Activated B cell treated with CpG ODN at 0.5 μM for 24 hours (primary cell): ENCODE data around the gene CLCN3. TPM values are rescaled to one million over a fixed set of nuclear protein-coding genes. Genes with fewer than 3 reads are reported as not detected.

Experiments used
- ATAC-seq: fragments of 200-7000 bp; cut with Tn5 transposase; one replicate; pipeline ENCODE4 v1.10.0; 2021; ENCODE audit warnings: low read depth, mild to moderate bottlenecking, moderate library complexity
- CTCF ChIA-PET: fragments of 350-600 bp; sonication (Branson Sonifier 250); formaldehyde crosslinking; loops from one replicate; lab custom pipeline; 2021; ENCODE audit warnings: antibody characterized with exemption; lab: Charles Lee
- POLR2A ChIA-PET: fragments of 350-600 bp; sonication (Branson Sonifier 250); formaldehyde crosslinking; loops from one replicate; lab custom pipeline; 2021; ENCODE audit warnings: antibody characterized with exemption; lab: Charles Lee
- DNase-seq: peaks from one replicate; pipeline ENCODE4 v3.0.0; 2022
- H3K27ac Mint-ChIP-seq: one replicate; pipeline ENCODE4 v1.8.0; 2020; ENCODE audit warnings: mixed read lengths
- H3K27me3 Mint-ChIP-seq: one replicate; pipeline ENCODE4 v1.8.0; 2021; ENCODE audit warnings: mixed read lengths
- H3K36me3 Mint-ChIP-seq: one replicate; pipeline ENCODE4 v1.8.0; 2021; ENCODE audit warnings: low read depth, mixed read lengths
- H3K4me1 Mint-ChIP-seq: one replicate; pipeline ENCODE4 v1.8.0; 2021; ENCODE audit warnings: mixed read lengths
- H3K4me3 Mint-ChIP-seq: one replicate; pipeline ENCODE4 v1.8.0; 2020; ENCODE audit warnings: mild to moderate bottlenecking, mixed read lengths
- H3K9me3 Mint-ChIP-seq: one replicate; pipeline ENCODE4 v1.8.0; 2020; ENCODE audit warnings: mixed read lengths
- CTCF ChIP-seq: fragments of 200-600 bp; IDR thresholded peaks from one replicate; pipeline ENCODE4 v1.8.0; 2022; ENCODE audit warnings: antibody characterized with exemption, mild to moderate bottlenecking
- intact Hi-C: fragments of 100-400 bp; cut with micrococcal nuclease; formaldehyde crosslinking; loops from one replicate; pipeline ENCODE4 v1.15.1; 2024
- total RNA-seq: library from RNA; stranded (reverse); gene quantifications from 2 replicates; pipeline ENCODE4 v1.2.3, GENCODE V29; 2022

CLCN3 gene
- total RNA-seq, 1 donor from 2014 or later: 28.6 TPM

- no peaks in the 10 kb centered on the region for H3K9me3 Mint-ChIP-seq
- ChIA-PET CTCF (no interaction called here), POLR2A (no interaction called here)
- H3K4me3 Mint-ChIP-seq: no peak overlapping the region
- no peak overlapping the region for H3K27ac Mint-ChIP-seq
- TF ChIP-seq CTCF: no peak
- H3K4me1 Mint-ChIP-seq: no peaks in the 10 kb centered on the region
- peaks cover 61% of the 10 kb centered on the region for H3K36me3 Mint-ChIP-seq
- no peak for ATAC-seq
- no peak for DNase-seq
- intact Hi-C loops: loop anchor here (1.0 kb wide), 1 partner anchor 9 kb away; no protein-coding TSS in a partner anchor
- no peaks in the 10 kb centered on the region for H3K27me3 Mint-ChIP-seq
Observed at GRCh38 chr4:169640261-169640870, 20.0 kb downstream of the CLCN3 start.

- no peaks in the 10 kb centered on the region for H3K4me1 Mint-ChIP-seq
- DNase-seq (no peak), ATAC-seq (no peak)
- no peaks in the 10 kb centered on the region for H3K27me3 Mint-ChIP-seq
- POLR2A ChIA-PET: no interaction called here
- intact Hi-C loops: no loop called here
- H3K36me3 Mint-ChIP-seq: peaks cover 36% of the 10 kb centered on the region
- H3K4me3 Mint-ChIP-seq: no peak overlapping the region
- no peak overlapping the region for H3K27ac Mint-ChIP-seq
- CTCF ChIA-PET: interaction anchor here (0.9 kb wide), 1 partner anchor 24 kb away, joined by 3 read pairs; the partner anchor contains the start of gene CLCN3
- H3K9me3 Mint-ChIP-seq: no peaks in the 10 kb centered on the region
- no peak for TF ChIP-seq CTCF
Observed at GRCh38 chr4:169644802-169645201, 24.4 kb downstream of the CLCN3 start.

- Mint-ChIP-seq H3K27me3 (no peaks in the 10 kb centered on the region), H3K9me3 (no peaks in the 10 kb centered on the region), H3K36me3 (peaks cover 28% of the 10 kb centered on the region), H3K4me3 (no peak overlapping the region), H3K27ac (no peak overlapping the region), H3K4me1 (no peaks in the 10 kb centered on the region)
- DNase-seq (no peak), ATAC-seq (no peak)
- ChIA-PET POLR2A (no interaction called here), CTCF (interaction anchor here (0.9 to 1.0 kb wide), 2 partner anchors 25 to 32 kb away, joined by 3 read pairs; partner anchors contain the start of gene CLCN3)
- intact Hi-C loops: no loop called here
- TF ChIP-seq CTCF: no peak
Observed at GRCh38 chr4:169645627-169646026, 25.2 kb downstream of the CLCN3 start.

- no peak overlapping the region for H3K4me3 Mint-ChIP-seq
- H3K36me3 Mint-ChIP-seq: peaks cover 15% of the 10 kb centered on the region
- H3K9me3 Mint-ChIP-seq: no peaks in the 10 kb centered on the region
- no peaks in the 10 kb centered on the region for H3K4me1 Mint-ChIP-seq
- no peaks in the 10 kb centered on the region for H3K27me3 Mint-ChIP-seq
- POLR2A ChIA-PET: interaction anchor here (1.1 kb wide), 1 partner anchor 10 kb away, joined by 3 read pairs; no protein-coding TSS in a partner anchor
- intact Hi-C loops: loop anchor here (1.0 kb wide), 1 partner anchor 9 kb away; no protein-coding TSS in a partner anchor
- ATAC-seq: no peak
- no peak for DNase-seq
- CTCF ChIA-PET: no interaction called here
- TF ChIP-seq CTCF: no peak
- H3K27ac Mint-ChIP-seq: no peak overlapping the region
Observed at GRCh38 chr4:169649545-169650226, 29.3 kb downstream of the CLCN3 start.

- Mint-ChIP-seq H3K4me1 (no peaks in the 10 kb centered on the region), H3K4me3 (no peak overlapping the region), H3K27me3 (no peaks in the 10 kb centered on the region), H3K9me3 (no peaks in the 10 kb centered on the region), H3K36me3 (peaks cover 16% of the 10 kb centered on the region), H3K27ac (no peak overlapping the region)
- TF ChIP-seq CTCF: no peak
- ATAC-seq (no peak), DNase-seq (no peak)
- CTCF ChIA-PET: no interaction called here
- intact Hi-C loops: no loop called here
- POLR2A ChIA-PET: interaction anchor here (1.1 kb wide), 1 partner anchor 9 kb away, joined by 3 read pairs; no protein-coding TSS in a partner anchor
Observed at GRCh38 chr4:169650227-169650936, 30.0 kb downstream of the CLCN3 start.
